Tibial nerve (tissue), 4 donors: ENCODE results near the gene IPO4.

Experiments
- CTCF ChIP-seq, 5 experiments: fragments of 200-600 bp in 3 of 5; fragments of 450-650 bp in 2 of 5; sonication (generic) in 3 of 5; IDR thresholded peaks; one replicate each; pipeline ENCODE4 v1.5.1; 2016 to 2019; ENCODE audit warnings: antibody characterized with exemption in 5 of 5, mild to moderate bottlenecking in 3 of 5, moderate library complexity in 2 of 5
- EP300 ChIP-seq, 2 donors: sonication (generic); formaldehyde crosslinking; IDR thresholded peaks; one replicate each; pipeline ENCODE4 v1.6.1; 2017; ENCODE audit warnings: antibody characterized with exemption in 2 of 2, mild to moderate bottlenecking in 1 of 2

- no peak for TF ChIP-seq CTCF (IDR thresholded peaks at IDR 0.05)
- TF ChIP-seq EP300 (IDR thresholded peaks at IDR 0.05): no peak
Measured at GRCh38 chr14:24185026-24185425, 3.6 kb downstream of the IPO4 start.
